HepG2 (cell line): Measurements from ENCODE around the gene CCN2. TPM values are rescaled to one million over a fixed set of nuclear protein-coding genes. Genes with fewer than 3 reads are reported as not detected.

Experiments
- BHLHE40 ChIP-seq: IDR thresholded peaks from 2 replicates; pipeline ENCODE4 v1.6.1; 2011; ENCODE audit warnings: low read length, improper control_type of control experiment
- EP300 ChIP-seq, 3 experiments: sonication (generic) in 1 of 3; formaldehyde crosslinking in 1 of 3; IDR thresholded peaks; 2 replicates each; pipeline versions ENCODE4 v1.5.1 to v1.6.1; 2011 to 2020; ENCODE audit warnings: low read depth in 2 of 3, low read length in 2 of 3, borderline replicate concordance in 1 of 3, improper control_type of control experiment in 1 of 3, mild to moderate bottlenecking in 1 of 3, missing genetic modification reagents in 1 of 3, moderate library complexity in 1 of 3
- FOXA1 ChIP-seq, 2 experiments: fragments of 450-650 bp in 1 of 2; sonication (generic) in 1 of 2; formaldehyde crosslinking in 1 of 2; IDR thresholded peaks; 2 replicates each; pipeline versions ENCODE4 v1.4.0 to v1.6.1; 2016 to 2020; ENCODE audit warnings: missing genetic modification reagents in 1 of 2
- ISX ChIP-seq: sonication (generic); formaldehyde crosslinking; conservative IDR thresholded peaks from 2 replicates; pipeline ENCODE4 v1.5.0; 2020; ENCODE audit warnings: missing genetic modification reagents
- ZNF101 ChIP-seq: sonication (generic); formaldehyde crosslinking; IDR thresholded peaks from 2 replicates; pipeline ENCODE4 v1.4.0; 2020; ENCODE audit warnings: mild to moderate bottlenecking, low read depth, missing genetic modification reagents, borderline replicate concordance
- polyA plus RNA-seq, 8 experiments: library from polyadenylated mRNA; depleted of rRNA in 3 of 8; stranded (reverse) in 7 of 8; unstranded in 1 of 8; fragments of >200 nt; fragmentation: Illumina TruSeq in 4 of 8; extraction: Trizol in 4 of 8; gene quantifications; 2 replicates each; pipeline versions ENCODE4 v1.2.1 to v1.2.3, GENCODE V29; 2011 to 2016; ENCODE audit warnings: low read depth in 4 of 8, missing spikeins in 1 of 8, mixed read lengths in 1 of 8; ENCODE audit not compliant: insufficient read depth in 1 of 8
- total RNA-seq, 5 experiments: library from RNA; depleted of rRNA; stranded (reverse); fragments of >200 nt; fragmentation: Illumina TruSeq; extraction: Trizol; gene quantifications; 2 replicates each; pipeline ENCODE4 v1.2.3, GENCODE V29; 2016; ENCODE audit warnings: low read depth in 1 of 5
- TF ChIP-seq, protein P1 (sequence below): sonication (generic); formaldehyde crosslinking; IDR thresholded peaks from one replicate; pipeline ENCODE4 v1.5.1; 2020; ENCODE audit warnings: mild to moderate bottlenecking, missing genetic modification reagents; ENCODE audit errors: not compliant biosample characterization
- TF ChIP-seq, protein P2 (sequence below): sonication (generic); formaldehyde crosslinking; IDR thresholded peaks from 2 replicates; pipeline ENCODE4 v1.8.0; 2022; ENCODE audit warnings: mild to moderate bottlenecking, missing genetic modification reagents, moderate library complexity
- TF ChIP-seq, protein P3 (sequence below): sonication (generic); formaldehyde crosslinking; IDR thresholded peaks from 2 replicates; pipeline ENCODE4 v1.8.1; 2023; ENCODE audit warnings: mild to moderate bottlenecking, moderate library complexity, missing genetic modification reagents
- TF ChIP-seq, protein P4 (sequence below): sonication (generic); formaldehyde crosslinking; IDR thresholded peaks from 2 replicates; pipeline ENCODE4 v1.5.0; 2020; ENCODE audit warnings: missing genetic modification reagents
- TF ChIP-seq, protein P5 (sequence below): sonication (generic); formaldehyde crosslinking; IDR thresholded peaks from 2 replicates; pipeline ENCODE4 v1.5.0; 2020; ENCODE audit warnings: missing genetic modification reagents, mild to moderate bottlenecking, borderline replicate concordance
- TF ChIP-seq, protein P6 (sequence below): sonication (generic); formaldehyde crosslinking; IDR thresholded peaks from 2 replicates; pipeline ENCODE4 v1.8.1; 2023; ENCODE audit warnings: mild to moderate bottlenecking, missing genetic modification reagents

Gene CCN2
- total and polyA plus RNA-seq, 2 of the 13 experiments (the other 11 are each of a cell fraction or from before 2014, with no cell fraction given) = 34.7 to 316 TPM

DNA sequence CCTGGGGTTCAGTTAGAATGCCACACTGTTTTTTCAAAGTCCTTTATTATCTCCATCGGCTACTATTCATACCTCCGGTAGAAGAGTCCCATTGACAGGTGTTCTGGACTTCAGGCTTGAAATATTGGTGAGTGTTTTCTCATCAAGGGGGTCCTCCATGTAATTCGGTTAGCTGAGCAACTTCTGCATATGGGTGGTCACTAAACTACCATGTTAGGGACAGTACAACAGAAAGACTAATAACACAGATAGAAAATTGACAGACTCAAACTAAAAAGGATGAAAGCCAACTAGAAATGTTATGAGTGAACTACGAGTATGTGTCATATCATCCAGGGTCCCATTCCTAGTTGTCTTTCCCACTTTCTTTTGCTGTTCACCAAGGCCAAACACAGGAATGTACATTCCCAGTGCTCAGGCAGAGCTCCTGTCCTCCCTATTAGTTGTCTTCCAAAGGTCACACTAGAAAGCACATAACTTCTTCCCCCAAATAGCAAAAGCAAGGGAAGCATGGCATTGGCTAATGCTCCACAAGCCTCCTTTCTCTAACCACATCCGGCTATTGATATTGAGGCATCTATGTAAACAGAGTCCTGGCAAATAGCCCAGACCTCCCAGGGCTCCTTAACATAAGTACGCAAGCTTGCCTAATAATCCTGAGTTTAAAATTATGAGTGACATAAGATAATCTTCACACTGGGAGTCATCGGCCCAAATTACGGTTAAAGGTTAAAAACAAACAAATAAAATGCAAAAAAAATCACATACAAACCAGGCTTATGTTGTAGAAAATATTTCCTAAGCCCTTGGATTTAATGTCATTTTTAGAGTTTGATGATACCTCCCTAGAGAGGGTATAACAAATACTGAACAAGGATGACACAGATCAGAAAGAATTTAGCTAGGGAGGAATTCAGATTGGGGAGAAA lies 13.2 kb downstream of the CCN2 start (continued):
- TF ChIP-seq, protein P1, sequence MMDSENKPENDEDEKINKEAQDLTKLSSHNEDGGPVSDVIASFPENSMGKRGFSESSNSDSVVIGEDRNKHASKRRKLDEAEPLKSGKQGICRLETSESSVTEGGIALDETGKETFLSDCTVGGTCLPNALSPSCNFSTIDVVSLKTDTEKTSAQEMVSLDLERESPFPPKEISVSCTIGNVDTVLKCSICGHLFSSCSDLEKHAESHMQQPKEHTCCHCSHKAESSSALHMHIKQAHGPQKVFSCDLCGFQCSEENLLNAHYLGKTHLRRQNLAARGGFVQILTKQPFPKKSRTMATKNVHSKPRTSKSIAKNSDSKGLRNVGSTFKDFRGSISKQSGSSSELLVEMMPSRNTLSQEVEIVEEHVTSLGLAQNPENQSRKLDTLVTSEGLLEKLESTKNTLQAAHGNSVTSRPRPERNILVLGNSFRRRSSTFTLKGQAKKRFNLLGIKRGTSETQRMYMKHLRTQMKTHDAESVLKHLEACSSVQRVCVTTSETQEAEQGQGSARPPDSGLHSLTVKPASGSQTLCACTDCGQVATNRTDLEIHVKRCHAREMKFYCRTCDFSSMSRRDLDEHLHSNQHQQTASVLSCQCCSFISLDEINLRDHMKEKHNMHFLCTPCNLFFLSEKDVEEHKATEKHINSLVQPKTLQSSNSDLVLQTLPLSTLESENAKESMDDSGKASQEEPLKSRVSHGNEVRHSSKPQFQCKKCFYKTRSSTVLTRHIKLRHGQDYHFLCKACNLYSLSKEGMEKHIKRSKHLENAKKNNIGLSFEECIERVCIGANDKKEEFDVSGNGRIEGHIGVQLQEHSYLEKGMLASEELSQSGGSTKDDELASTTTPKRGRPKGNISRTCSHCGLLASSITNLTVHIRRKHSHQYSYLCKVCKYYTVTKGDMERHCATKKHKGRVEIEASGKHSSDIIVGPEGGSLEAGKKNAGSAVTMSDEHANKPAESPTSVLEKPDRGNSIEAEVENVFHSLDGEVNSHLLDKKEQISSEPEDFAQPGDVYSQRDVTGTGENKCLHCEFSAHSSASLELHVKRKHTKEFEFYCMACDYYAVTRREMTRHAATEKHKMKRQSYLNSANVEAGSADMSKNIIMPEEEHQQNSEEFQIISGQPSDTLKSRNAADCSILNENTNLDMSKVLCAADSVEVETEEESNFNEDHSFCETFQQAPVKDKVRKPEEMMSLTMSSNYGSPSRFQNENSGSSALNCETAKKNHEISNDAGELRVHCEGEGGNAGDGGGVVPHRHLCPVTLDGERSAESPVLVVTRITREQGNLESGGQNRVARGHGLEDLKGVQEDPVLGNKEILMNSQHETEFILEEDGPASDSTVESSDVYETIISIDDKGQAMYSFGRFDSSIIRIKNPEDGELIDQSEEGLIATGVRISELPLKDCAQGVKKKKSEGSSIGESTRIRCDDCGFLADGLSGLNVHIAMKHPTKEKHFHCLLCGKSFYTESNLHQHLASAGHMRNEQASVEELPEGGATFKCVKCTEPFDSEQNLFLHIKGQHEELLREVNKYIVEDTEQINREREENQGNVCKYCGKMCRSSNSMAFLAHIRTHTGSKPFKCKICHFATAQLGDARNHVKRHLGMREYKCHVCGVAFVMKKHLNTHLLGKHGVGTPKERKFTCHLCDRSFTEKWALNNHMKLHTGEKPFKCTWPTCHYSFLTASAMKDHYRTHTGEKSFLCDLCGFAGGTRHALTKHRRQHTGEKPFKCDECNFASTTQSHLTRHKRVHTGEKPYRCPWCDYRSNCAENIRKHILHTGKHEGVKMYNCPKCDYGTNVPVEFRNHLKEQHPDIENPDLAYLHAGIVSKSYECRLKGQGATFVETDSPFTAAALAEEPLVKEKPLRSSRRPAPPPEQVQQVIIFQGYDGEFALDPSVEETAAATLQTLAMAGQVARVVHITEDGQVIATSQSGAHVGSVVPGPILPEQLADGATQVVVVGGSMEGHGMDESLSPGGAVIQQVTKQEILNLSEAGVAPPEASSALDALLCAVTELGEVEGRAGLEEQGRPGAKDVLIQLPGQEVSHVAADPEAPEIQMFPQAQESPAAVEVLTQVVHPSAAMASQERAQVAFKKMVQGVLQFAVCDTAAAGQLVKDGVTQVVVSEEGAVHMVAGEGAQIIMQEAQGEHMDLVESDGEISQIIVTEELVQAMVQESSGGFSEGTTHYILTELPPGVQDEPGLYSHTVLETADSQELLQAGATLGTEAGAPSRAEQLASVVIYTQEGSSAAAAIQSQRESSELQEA = no peak
- TF ChIP-seq, protein P2, sequence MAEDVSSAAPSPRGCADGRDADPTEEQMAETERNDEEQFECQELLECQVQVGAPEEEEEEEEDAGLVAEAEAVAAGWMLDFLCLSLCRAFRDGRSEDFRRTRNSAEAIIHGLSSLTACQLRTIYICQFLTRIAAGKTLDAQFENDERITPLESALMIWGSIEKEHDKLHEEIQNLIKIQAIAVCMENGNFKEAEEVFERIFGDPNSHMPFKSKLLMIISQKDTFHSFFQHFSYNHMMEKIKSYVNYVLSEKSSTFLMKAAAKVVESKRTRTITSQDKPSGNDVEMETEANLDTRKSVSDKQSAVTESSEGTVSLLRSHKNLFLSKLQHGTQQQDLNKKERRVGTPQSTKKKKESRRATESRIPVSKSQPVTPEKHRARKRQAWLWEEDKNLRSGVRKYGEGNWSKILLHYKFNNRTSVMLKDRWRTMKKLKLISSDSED (CRISPR knock-in tag) = no peak
- TF ChIP-seq, protein P3, sequence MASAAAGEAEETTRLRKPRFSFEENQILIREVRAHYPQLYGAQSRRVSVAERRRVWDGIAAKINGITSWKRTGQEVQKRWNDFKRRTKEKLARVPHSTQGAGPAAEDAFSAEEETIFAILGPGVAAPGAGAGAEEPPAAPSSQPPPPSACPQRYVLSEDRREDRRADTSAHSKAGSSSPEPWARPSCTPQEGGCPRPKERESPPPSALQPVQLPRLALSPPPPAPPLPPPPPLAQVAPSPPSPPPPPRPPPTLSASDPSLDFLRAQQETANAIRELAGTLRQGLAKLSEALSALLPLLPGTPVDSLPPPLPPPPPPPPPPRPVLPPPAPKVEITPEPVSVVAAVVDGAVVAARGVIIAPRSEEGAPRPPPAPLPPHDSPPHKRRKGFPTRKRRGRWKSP (CRISPR knock-in tag) = peak; percentile 57; the same call in 1 of the 2 replicates
- TF ChIP-seq BHLHE40 (0 out of 2 replicates have a peak, but pooled peaks have one; percentile 46), ZNF101 (CRISPR knock-in tag) (no peak), EP300 (IDR thresholded peaks at IDR 0.05; ENCODE audit: low read depth in 2 of 2, low read length in 2 of 2) (peak; percentile 40 to 97; a peak in 3 of 4 replicates), EP300 (CRISPR knock-in tag; IDR thresholded peaks at IDR 0.05; ENCODE audit: borderline replicate concordance) (peak; percentile 94), FOXA1 (IDR thresholded peaks at IDR 0.05) (peak; percentile 98), FOXA1 (CRISPR knock-in tag; IDR thresholded peaks at IDR 0.05) (peak; percentile 99), ISX (CRISPR knock-in tag) (no peak)
- TF ChIP-seq, protein P4, sequence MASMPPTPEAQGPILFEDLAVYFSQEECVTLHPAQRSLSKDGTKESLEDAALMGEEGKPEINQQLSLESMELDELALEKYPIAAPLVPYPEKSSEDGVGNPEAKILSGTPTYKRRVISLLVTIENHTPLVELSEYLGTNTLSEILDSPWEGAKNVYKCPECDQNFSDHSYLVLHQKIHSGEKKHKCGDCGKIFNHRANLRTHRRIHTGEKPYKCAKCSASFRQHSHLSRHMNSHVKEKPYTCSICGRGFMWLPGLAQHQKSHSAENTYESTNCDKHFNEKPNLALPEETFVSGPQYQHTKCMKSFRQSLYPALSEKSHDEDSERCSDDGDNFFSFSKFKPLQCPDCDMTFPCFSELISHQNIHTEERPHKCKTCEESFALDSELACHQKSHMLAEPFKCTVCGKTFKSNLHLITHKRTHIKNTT (CRISPR knock-in tag) = no peak
- TF ChIP-seq, protein P5, sequence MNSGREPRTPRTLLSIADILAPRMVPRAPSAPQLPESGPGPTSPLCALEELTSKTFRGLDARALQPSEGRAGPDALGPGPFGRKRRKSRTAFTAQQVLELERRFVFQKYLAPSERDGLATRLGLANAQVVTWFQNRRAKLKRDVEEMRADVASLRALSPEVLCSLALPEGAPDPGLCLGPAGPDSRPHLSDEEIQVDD = no peak
- TF ChIP-seq, protein P6, sequence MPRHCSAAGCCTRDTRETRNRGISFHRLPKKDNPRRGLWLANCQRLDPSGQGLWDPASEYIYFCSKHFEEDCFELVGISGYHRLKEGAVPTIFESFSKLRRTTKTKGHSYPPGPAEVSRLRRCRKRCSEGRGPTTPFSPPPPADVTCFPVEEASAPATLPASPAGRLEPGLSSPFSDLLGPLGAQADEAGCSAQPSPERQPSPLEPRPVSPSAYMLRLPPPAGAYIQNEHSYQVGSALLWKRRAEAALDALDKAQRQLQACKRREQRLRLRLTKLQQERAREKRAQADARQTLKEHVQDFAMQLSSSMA (CRISPR knock-in tag) = peak; percentile 79; the same call in 1 of the 2 replicates
